HCT116 (cell line): ENCODE measurements around the gene JAM3. TPM values are rescaled to one million over a fixed set of nuclear protein-coding genes. Genes with fewer than 3 reads are reported as not detected.

ENCODE experiments used
- ATAC-seq: fragments of 200-7000 bp; cut with Tn5 transposase; 2 replicates; pipeline ENCODE4 v1.9.1; 2020; ENCODE audit warnings: mild to moderate bottlenecking, moderate library complexity
- BruUV-seq: library from RNA; stranded (reverse); fragments of 400-500 nt; replicated peaks from 2 replicates; lab custom pipeline; 2021; lab: Mats Ljungman, UMichigan
- CTCF ChIA-PET: fragments of 300-600 bp; sonication (Branson Sonifier 250); formaldehyde crosslinking; loops from one replicate; lab custom pipeline; 2021; ENCODE audit warnings: antibody characterized with exemption; lab: Charles Lee
- POLR2A ChIA-PET: fragments of 300-600, 350-600 bp; sonication (Branson Sonifier 250); formaldehyde crosslinking; loops from one replicate; lab custom pipeline; 2021; ENCODE audit warnings: antibody characterized with exemption; lab: Charles Lee
- RAD21 ChIA-PET, 2 experiments: fragments of 300-600 bp; sonication (Branson Sonifier 250); formaldehyde crosslinking; loops; one replicate each; lab custom pipeline; 2023; ENCODE audit warnings: low total read pairs in 2 of 2; ENCODE audit not compliant: uncharacterized antibody in 2 of 2, unreplicated experiment in 2 of 2, low non-redundant PET in 1 of 2; lab: Charles Lee
- DNase-seq: peaks from one replicate; pipeline ENCODE4 v3.0.0-alpha.2; 2010; ENCODE audit warnings: low read depth, low spot score
- H2AFZ ChIP-seq: fragments of 200-600 bp; shearing (Covaris generic), sonication (generic); 2 replicates; pipeline ENCODE4 v1.6.1; 2017; ENCODE audit warnings: low read depth, mixed run types, mixed read lengths, antibody characterized with exemption, low read length; ENCODE audit not compliant: poor library complexity, severe bottlenecking
- H3K27ac ChIP-seq: 2 replicates; pipeline ENCODE4 v1.5.1; 2012; ENCODE audit warnings: low read depth, low read length
- H3K27me3 ChIP-seq: fragments of 200-600 bp; sonication (generic); 2 replicates; pipeline ENCODE4 v1.6.1; 2016; ENCODE audit warnings: mixed run types, low read length, mixed read lengths; ENCODE audit not compliant: insufficient read depth
- H3K36me3 ChIP-seq, 2 experiments: fragments of 200-500 bp in 1 of 2; fragments of 200-600 bp in 1 of 2; sonication (Bioruptor generic) in 1 of 2; sonication (generic) in 1 of 2; 2 replicates each; pipeline versions ENCODE4 v1.5.1 to v1.6.1; 2014 to 2016; ENCODE audit warnings: low read length in 2 of 2, inconsistent platforms in 1 of 2, mixed read lengths in 1 of 2, mixed run types in 1 of 2; ENCODE audit not compliant: insufficient read depth in 2 of 2, control insufficient read depth in 1 of 2
- H3K4me1 ChIP-seq, 2 experiments: fragments of 200-600 bp in 1 of 2; sonication (generic) in 1 of 2; 2 replicates each; pipeline versions ENCODE4 v1.5.1 to v1.6.1; 2012 to 2017; ENCODE audit warnings: low read length in 2 of 2, inconsistent platforms in 1 of 2, mild to moderate bottlenecking in 1 of 2, mixed read lengths in 1 of 2, mixed run types in 1 of 2, moderate library complexity in 1 of 2; ENCODE audit not compliant: insufficient read depth in 2 of 2, control insufficient read depth in 1 of 2
- H3K4me2 ChIP-seq: fragments of 200-600 bp; sonication (generic); 2 replicates; pipeline ENCODE4 v1.6.1; 2017; ENCODE audit warnings: mixed run types, low read length, mixed read lengths
- H3K4me3 ChIP-seq, 2 experiments: fragments of 200-600 bp in 1 of 2; sonication (generic) in 1 of 2; replicated peaks in 1 of 2; 2 replicates each; pipeline ENCODE4 v1.5.1; 2011 to 2016; ENCODE audit warnings: low read length in 2 of 2, control low read depth in 1 of 2, low read depth in 1 of 2, mild to moderate bottlenecking in 1 of 2, mixed read lengths in 1 of 2, mixed run types in 1 of 2
- H3K79me2 ChIP-seq: fragments of 200-600 bp; sonication (generic); 2 replicates; pipeline ENCODE4 v1.6.1; 2017; ENCODE audit warnings: mild to moderate bottlenecking, mixed run types, low read length, moderate library complexity, mixed read lengths; ENCODE audit not compliant: insufficient read depth
- H3K9ac ChIP-seq: fragments of 200-600 bp; sonication (generic); 2 replicates; pipeline ENCODE4 v1.6.1; 2016; ENCODE audit warnings: low read length, mixed read lengths
- H3K9me2 ChIP-seq: fragments of 200-600 bp; sonication (generic), shearing (Covaris generic); 2 replicates; pipeline ENCODE4 v1.6.1; 2017; ENCODE audit warnings: mixed run types, mild to moderate bottlenecking, moderate library complexity; ENCODE audit not compliant: insufficient read depth
- H3K9me3 ChIP-seq, 2 experiments: fragments of 200-500 bp in 1 of 2; fragments of 200-600 bp in 1 of 2; sonication (Bioruptor generic) in 1 of 2; sonication (generic) in 1 of 2; 2 replicates each; pipeline ENCODE4 v1.6.1; 2014 to 2017; ENCODE audit warnings: low read length in 2 of 2, mixed read lengths in 2 of 2, inconsistent platforms in 1 of 2, low read depth in 1 of 2, mild to moderate bottlenecking in 1 of 2, mixed run types in 1 of 2, moderate library complexity in 1 of 2; ENCODE audit not compliant: control insufficient read depth in 1 of 2, insufficient read depth in 1 of 2
- H4K20me1 ChIP-seq: fragments of 200-600 bp; sonication (generic), shearing (Covaris generic); 2 replicates; pipeline ENCODE4 v1.6.1; 2017; ENCODE audit warnings: mixed run types, mild to moderate bottlenecking, moderate library complexity; ENCODE audit not compliant: insufficient read depth
- ATF3 ChIP-seq: IDR thresholded peaks from 2 replicates; pipeline ENCODE4 v1.6.1; 2012
- CBX3 ChIP-seq: IDR thresholded peaks from 2 replicates; pipeline ENCODE4 v1.6.1; 2012; ENCODE audit warnings: low read depth
- CEBPB ChIP-seq: IDR thresholded peaks from 2 replicates; pipeline ENCODE4 v1.6.1; 2012; ENCODE audit warnings: low read depth
- EGR1 ChIP-seq: IDR thresholded peaks from 2 replicates; pipeline ENCODE4 v1.6.1; 2012; ENCODE audit warnings: low read depth
- ELF1 ChIP-seq: IDR thresholded peaks from 2 replicates; pipeline ENCODE4 v1.6.1; 2012; ENCODE audit warnings: low read depth, borderline replicate concordance
- JUND ChIP-seq: IDR thresholded peaks from 2 replicates; pipeline ENCODE4 v1.6.1; 2012
- MAX ChIP-seq: IDR thresholded peaks from 2 replicates; pipeline ENCODE4 v1.6.1; 2012
- POLR2A ChIP-seq: IDR thresholded peaks from 2 replicates; pipeline ENCODE4 v1.7.0; 2011; ENCODE audit warnings: borderline replicate concordance; ENCODE audit not compliant: insufficient read depth, insufficient read length; ENCODE audit errors: extremely low read depth
- POLR2AphosphoS5 ChIP-seq: IDR thresholded peaks from 2 replicates; pipeline ENCODE4 v1.6.1; 2011; ENCODE audit warnings: mild to moderate bottlenecking, low read depth, low read length, moderate library complexity
- REST ChIP-seq: IDR thresholded peaks from 2 replicates; pipeline ENCODE4 v1.6.1; 2012; ENCODE audit warnings: low read depth
- SIN3A ChIP-seq: IDR thresholded peaks from 2 replicates; pipeline ENCODE4 v1.6.1; 2012; ENCODE audit warnings: low read depth
- YY1 ChIP-seq: IDR thresholded peaks from 2 replicates; pipeline ENCODE4 v1.6.1; 2011; ENCODE audit warnings: low read length, low read depth, moderate library complexity, mild to moderate bottlenecking; ENCODE audit not compliant: insufficient replicate concordance; ENCODE audit errors: extremely low read depth
- ZBTB33 ChIP-seq: IDR thresholded peaks from 2 replicates; pipeline ENCODE4 v1.6.1; 2011; ENCODE audit warnings: mild to moderate bottlenecking, low read length, moderate library complexity; ENCODE audit not compliant: insufficient replicate concordance; ENCODE audit errors: extremely low read depth
- ZFX ChIP-seq: fragments of 450-650 bp; IDR thresholded peaks from 2 replicates; pipeline ENCODE4 v1.6.1; 2017
- ZNF274 ChIP-seq: fragments of 200-500 bp; sonication (Bioruptor generic); IDR thresholded peaks from 2 replicates; pipeline ENCODE4 v1.6.1; 2014; ENCODE audit warnings: mild to moderate bottlenecking, low read depth, low read length, inconsistent platforms
- intact Hi-C: fragments of 100-400 bp; cut with micrococcal nuclease; formaldehyde crosslinking; loops from 2 replicates; pipeline ENCODE4 v1.10.0; 2022
- total RNA-seq: library from RNA; stranded (reverse); gene quantifications from one replicate; pipeline ENCODE4 v1.2.1, GENCODE V29; 2021; ENCODE audit not compliant: unreplicated experiment

The JAM3 gene
- total RNA-seq, 1 experiment from 2014 or later: 0.25 TPM

GRCh38 chr11:134063991-134064747, 4.7 kb upstream of the JAM3 start:
- Histone ChIP-seq H3K4me2 (no peak overlapping the region), H3K9me2 (no peaks in the 10 kb centered on the region), H3K27me3 (peaks cover 38% of the 10 kb centered on the region), H4K20me1 (no peaks in the 10 kb centered on the region), H3K4me1 (no peaks in the 10 kb centered on the region), H2AFZ (no peak overlapping the region), H3K79me2 (no peaks in the 10 kb centered on the region), H3K27ac (no peak overlapping the region), H3K9me3 (no peaks in the 10 kb centered on the region), H3K36me3 (no peaks in the 10 kb centered on the region), H3K4me3 (no peak overlapping the region), H3K9ac (no peak overlapping the region)
- CTCF ChIA-PET: interaction anchor here (0.6 kb wide), 1 partner anchor 14 kb away, joined by 3 read pairs; no protein-coding TSS in a partner anchor
- TF ChIP-seq CEBPB (no peak), ELF1 (no peak), POLR2AphosphoS5 (no peak), YY1 (no peak)
- RAD21 ChIA-PET: no interaction called here
- intact Hi-C loops: no loop called here
- no peak for DNase-seq
- POLR2A ChIA-PET: no interaction called here
- ATAC-seq: no peak
- no TSS peak for BruUV-seq

- Histone ChIP-seq H3K4me1 (no peaks in the 10 kb centered on the region), H3K27me3 (peaks cover 42% of the 10 kb centered on the region), H3K27ac (no peak overlapping the region), H2AFZ (no peak overlapping the region), H3K4me3 (no peak overlapping the region), H3K36me3 (no peaks in the 10 kb centered on the region), H3K4me2 (no peak overlapping the region), H3K79me2 (no peaks in the 10 kb centered on the region), H3K9me3 (no peaks in the 10 kb centered on the region), H3K9ac (no peak overlapping the region), H4K20me1 (no peaks in the 10 kb centered on the region), H3K9me2 (no peaks in the 10 kb centered on the region)
- ATAC-seq (no peak), DNase-seq (no peak)
- BruUV-seq: no TSS peak
- POLR2A ChIA-PET: no interaction called here
- CTCF ChIA-PET: no interaction called here
- RAD21 ChIA-PET: no interaction called here
- intact Hi-C loops: no loop called here
- TF ChIP-seq POLR2A: no peak
- no peak for TF ChIP-seq ZNF274
- no peak for TF ChIP-seq ZBTB33
- no peak for TF ChIP-seq CEBPB
- no peak for TF ChIP-seq ZFX
- no peak for TF ChIP-seq JUND
- TF ChIP-seq EGR1: no peak
- TF ChIP-seq MAX: no peak
- no peak for TF ChIP-seq SIN3A
- TF ChIP-seq ATF3: no peak
- TF ChIP-seq REST: no peak
- no peak for TF ChIP-seq CBX3
These were observed 3.5 kb upstream of the JAM3 start for GRCh38 chr11:134065381-134065780.
